Activated T-cell treated with anti-CD3 and anti-CD28 coated beads, Interleukin-2, amount 50 U/mL, for 24 hours (primary cell): ENCODE measurements around the gene EXOSC5.

Experiments used
- DNase-seq: peaks from one replicate; pipeline ENCODE4 v3.0.0-alpha.2; 2020
- H3K27ac Mint-ChIP-seq: 2 replicates; pipeline ENCODE4 v1.8.0; 2020; ENCODE audit warnings: mild to moderate bottlenecking, mixed read lengths
- H3K27me3 Mint-ChIP-seq: 2 replicates; pipeline ENCODE4 v1.8.0; 2020; ENCODE audit warnings: mixed read lengths
- H3K36me3 Mint-ChIP-seq: 2 replicates; pipeline ENCODE4 v1.8.0; 2020; ENCODE audit warnings: low read depth, mixed read lengths
- H3K4me1 Mint-ChIP-seq: 2 replicates; pipeline ENCODE4 v1.8.0; 2020; ENCODE audit warnings: low read depth, mixed read lengths
- H3K4me3 Mint-ChIP-seq: 2 replicates; pipeline ENCODE4 v1.8.0; 2020; ENCODE audit warnings: mild to moderate bottlenecking, moderate library complexity, mixed read lengths
- H3K9me3 Mint-ChIP-seq: 2 replicates; pipeline ENCODE4 v1.8.0; 2020; ENCODE audit warnings: mixed read lengths

EXOSC5 gene

DNA sequence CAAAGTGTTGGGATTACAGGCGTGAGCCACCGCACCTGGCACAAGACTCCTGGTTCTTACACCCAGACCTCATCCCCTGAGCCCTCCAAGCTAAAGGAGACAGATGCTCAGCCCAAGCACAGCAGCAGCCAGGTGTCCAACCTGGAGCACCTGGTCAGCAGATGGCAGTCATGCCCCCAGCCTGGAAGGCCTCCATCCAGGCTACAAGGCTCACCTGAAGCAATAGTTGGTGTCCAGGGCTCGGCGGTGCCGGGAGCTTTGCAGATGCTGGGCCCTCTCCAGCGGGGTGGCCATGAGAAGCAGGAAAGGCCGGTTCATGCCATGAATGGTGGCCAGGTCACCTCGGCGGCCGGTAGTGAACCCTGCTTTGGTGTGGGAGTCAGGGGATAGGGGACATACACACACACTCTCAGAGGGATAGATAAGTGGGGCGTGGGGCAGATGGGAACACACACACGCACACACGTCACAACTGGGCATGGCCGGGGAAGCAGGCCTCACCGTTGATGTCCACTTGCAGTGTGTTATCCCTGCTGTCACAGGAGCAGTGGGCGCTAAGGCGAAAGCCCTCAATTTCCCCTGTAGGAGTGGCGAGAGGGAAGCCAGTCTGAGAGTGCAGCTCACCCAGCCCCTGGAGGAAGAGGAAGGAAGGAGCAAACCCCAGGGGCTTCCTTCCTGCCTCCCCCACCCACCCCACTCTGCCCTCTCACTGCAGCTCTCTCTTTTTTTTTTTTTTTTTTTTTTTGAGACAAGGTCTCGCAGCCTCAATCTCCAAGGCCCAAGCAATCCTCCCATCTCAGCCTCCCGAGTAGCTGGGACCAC, 55.3 kb downstream of the EXOSC5 start:
- Mint-ChIP-seq H3K4me1 (peaks cover 43% of the 10 kb centered on the region), H3K36me3 (peaks cover 94% of the 10 kb centered on the region)

DNA sequence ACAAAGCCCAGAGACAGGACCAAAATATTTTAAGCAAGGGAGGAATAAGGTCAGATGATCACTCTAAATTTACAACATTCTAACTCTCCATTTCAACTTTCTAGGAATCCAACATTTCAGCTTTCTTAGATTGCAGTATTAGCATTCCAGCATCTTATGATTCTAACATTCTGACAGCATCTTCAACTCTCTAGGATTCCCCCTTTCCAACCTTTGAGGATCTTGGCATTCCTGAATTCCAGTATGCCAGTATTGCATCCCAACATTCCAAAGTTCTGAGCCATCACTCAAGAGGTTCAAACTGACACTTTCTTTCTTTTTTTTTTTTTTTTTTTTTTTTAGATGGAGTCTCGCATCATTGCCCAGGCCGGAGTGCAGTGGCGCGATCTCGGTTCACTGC, 57.2 kb downstream of the EXOSC5 start:
- no peak for DNase-seq
- H3K27ac Mint-ChIP-seq, result no peak overlapping the region
- no peaks in the 10 kb centered on the region for H3K9me3 Mint-ChIP-seq
- H3K4me3 Mint-ChIP-seq, result no peak overlapping the region
- peaks cover 45% of the 10 kb centered on the region for H3K4me1 Mint-ChIP-seq
- H3K36me3 Mint-ChIP-seq, result peaks cover 94% of the 10 kb centered on the region
- no peaks in the 10 kb centered on the region for H3K27me3 Mint-ChIP-seq

More for the DNA sequence above, 55.3 kb downstream of the EXOSC5 start:
- Mint-ChIP-seq H3K4me3 (no peak overlapping the region), H3K9me3 (no peaks in the 10 kb centered on the region), H3K27me3 (no peaks in the 10 kb centered on the region), H3K27ac (peak overlapping the region; percentile 73)
- DNase-seq, result peak; percentile 33
